Measurements from ENCODE around the gene MUC20. TPM values are rescaled to one million over a fixed set of nuclear protein-coding genes. Genes with fewer than 3 reads are reported as not detected.

The MUC20 gene
- total RNA-seq, 1 donor from 2014 or later = 0.21 TPM

GRCh38 chr3:195754141-195754540 lies 33.4 kb downstream of the MUC20 start:
- H3K9me3 Mint-ChIP-seq (ENCODE audit: unreplicated experiment) = no peaks in the 10 kb centered on the region
- no peak overlapping the region for H3K27ac Mint-ChIP-seq (ENCODE audit: unreplicated experiment)
- DNase-seq (ENCODE audit: low spot score) = no peak
- TF ChIP-seq, protein P1, sequence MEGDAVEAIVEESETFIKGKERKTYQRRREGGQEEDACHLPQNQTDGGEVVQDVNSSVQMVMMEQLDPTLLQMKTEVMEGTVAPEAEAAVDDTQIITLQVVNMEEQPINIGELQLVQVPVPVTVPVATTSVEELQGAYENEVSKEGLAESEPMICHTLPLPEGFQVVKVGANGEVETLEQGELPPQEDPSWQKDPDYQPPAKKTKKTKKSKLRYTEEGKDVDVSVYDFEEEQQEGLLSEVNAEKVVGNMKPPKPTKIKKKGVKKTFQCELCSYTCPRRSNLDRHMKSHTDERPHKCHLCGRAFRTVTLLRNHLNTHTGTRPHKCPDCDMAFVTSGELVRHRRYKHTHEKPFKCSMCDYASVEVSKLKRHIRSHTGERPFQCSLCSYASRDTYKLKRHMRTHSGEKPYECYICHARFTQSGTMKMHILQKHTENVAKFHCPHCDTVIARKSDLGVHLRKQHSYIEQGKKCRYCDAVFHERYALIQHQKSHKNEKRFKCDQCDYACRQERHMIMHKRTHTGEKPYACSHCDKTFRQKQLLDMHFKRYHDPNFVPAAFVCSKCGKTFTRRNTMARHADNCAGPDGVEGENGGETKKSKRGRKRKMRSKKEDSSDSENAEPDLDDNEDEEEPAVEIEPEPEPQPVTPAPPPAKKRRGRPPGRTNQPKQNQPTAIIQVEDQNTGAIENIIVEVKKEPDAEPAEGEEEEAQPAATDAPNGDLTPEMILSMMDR (IDR thresholded peaks at IDR 0.05; ENCODE audit: unreplicated experiment) = no peak
- H3K4me3 Mint-ChIP-seq (ENCODE audit: unreplicated experiment) = no peak overlapping the region
- peaks cover 10% of the 10 kb centered on the region for H3K27me3 Mint-ChIP-seq (ENCODE audit: unreplicated experiment)
- H3K36me3 Mint-ChIP-seq (ENCODE audit: low read depth, unreplicated experiment) = no peaks in the 10 kb centered on the region
- no peaks in the 10 kb centered on the region for H3K4me1 Mint-ChIP-seq (ENCODE audit: unreplicated experiment)

DNA sequence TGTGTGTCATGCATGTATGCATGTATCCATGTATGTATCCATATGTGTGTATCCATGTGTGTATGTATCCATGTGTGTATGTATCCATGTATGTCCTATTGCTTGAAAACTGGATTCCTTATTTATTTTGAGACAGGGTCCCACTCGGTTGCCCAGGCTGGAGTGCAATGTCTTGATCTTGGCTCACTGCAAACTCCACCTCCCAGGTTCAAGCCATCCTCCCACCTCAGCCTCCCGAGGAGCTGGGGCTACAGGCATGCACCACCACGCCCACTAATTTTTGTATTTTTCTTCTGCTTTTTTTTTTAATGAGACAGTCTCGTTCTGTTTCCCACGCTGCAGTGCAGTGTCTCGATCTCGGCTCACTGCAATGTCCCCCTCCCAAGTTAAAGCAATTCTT lies 34.1 kb downstream of the MUC20 start:
- no peak for DNase-seq (ENCODE audit: low spot score)
- TF ChIP-seq, protein P1 (IDR thresholded peaks at IDR 0.05; ENCODE audit: unreplicated experiment) = no peak
- Mint-ChIP-seq H3K36me3 (ENCODE audit: low read depth, unreplicated experiment) (no peaks in the 10 kb centered on the region), H3K27me3 (ENCODE audit: unreplicated experiment) (peaks cover 13% of the 10 kb centered on the region), H3K4me1 (ENCODE audit: unreplicated experiment) (no peaks in the 10 kb centered on the region), H3K9me3 (ENCODE audit: unreplicated experiment) (no peaks in the 10 kb centered on the region), H3K27ac (ENCODE audit: unreplicated experiment) (no peak overlapping the region), H3K4me3 (ENCODE audit: unreplicated experiment) (no peak overlapping the region)

DNA sequence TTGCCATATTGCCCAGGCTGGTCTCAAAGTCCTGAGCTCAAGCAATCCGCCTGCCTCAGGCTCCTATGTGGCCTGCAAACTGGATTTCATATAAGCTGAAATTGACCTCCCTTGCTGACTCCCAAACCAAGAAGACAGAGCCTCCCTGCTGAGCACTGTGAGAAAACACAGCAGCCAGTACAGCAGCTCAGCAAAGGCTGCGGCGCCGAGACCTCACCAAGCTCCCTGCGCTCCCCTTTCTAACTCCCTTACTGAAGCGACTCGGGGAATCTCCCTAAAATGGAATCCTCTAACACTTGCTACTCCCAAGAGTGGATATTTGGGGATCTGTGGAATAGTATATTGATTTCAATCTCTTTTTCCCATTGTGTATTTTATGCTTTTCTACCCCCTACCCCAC lies 34.6 kb downstream of the MUC20 start:
- Mint-ChIP-seq H3K9me3 (ENCODE audit: unreplicated experiment) (no peaks in the 10 kb centered on the region), H3K27ac (ENCODE audit: unreplicated experiment) (no peak overlapping the region), H3K4me3 (ENCODE audit: unreplicated experiment) (no peak overlapping the region), H3K27me3 (ENCODE audit: unreplicated experiment) (peaks cover 18% of the 10 kb centered on the region), H3K4me1 (ENCODE audit: unreplicated experiment) (no peaks in the 10 kb centered on the region), H3K36me3 (ENCODE audit: low read depth, unreplicated experiment) (no peaks in the 10 kb centered on the region)
- no peak for DNase-seq (ENCODE audit: low spot score)
- TF ChIP-seq, protein P1 (IDR thresholded peaks at IDR 0.05; ENCODE audit: unreplicated experiment) = no peak

DNA sequence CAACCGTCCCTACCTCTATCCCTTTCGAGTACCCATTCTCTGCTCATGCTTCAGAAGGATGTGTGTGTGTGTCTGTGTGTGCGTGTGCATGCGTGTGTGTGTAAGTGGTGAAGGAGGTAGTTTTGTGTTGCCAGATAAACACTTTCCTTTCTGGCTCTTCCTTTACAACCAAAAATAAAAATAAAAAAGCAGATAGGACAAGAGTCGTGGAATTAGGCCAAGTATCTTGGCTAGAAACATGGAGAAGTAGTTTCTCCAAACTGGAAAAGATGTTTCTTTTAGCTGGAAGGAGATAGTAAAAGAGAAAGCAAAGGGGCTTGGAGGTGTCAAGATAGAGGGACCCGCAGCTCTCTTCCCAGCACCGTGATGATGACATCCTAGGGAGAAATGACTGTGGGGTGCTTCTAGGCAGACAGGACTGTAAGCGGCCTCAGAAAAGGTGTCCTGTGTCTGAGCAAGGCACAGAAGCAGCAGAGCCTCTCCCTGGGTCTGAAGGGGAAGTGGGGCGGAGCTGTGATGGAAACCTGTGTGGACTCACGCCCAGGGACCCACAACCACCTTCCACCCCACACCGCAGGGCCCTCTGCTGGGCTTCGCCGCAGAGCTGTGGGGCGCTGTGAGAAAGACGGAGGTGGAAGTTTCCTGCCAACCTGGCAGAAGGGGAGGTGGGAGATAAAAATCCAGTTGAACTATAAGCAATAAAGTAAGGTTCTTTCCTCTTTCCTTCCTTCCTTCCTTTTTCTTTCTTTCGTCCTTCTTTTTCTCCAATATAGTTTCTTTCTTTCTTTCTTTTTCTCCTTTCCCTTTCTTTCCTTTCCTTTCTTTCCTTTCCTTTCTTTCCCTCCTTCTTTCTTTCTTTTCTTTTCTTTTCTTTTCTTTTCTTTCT lies 35.3 kb downstream of the MUC20 start:
- TF ChIP-seq, protein P1 (IDR thresholded peaks at IDR 0.05; ENCODE audit: unreplicated experiment) = no peak
- H3K27me3 Mint-ChIP-seq (ENCODE audit: unreplicated experiment) = peaks cover 21% of the 10 kb centered on the region
- no peaks in the 10 kb centered on the region for H3K36me3 Mint-ChIP-seq (ENCODE audit: low read depth, unreplicated experiment)
- no peak for DNase-seq (ENCODE audit: low spot score)
- no peak overlapping the region for H3K4me3 Mint-ChIP-seq (ENCODE audit: unreplicated experiment)
- H3K4me1 Mint-ChIP-seq (ENCODE audit: unreplicated experiment) = no peaks in the 10 kb centered on the region
- H3K9me3 Mint-ChIP-seq (ENCODE audit: unreplicated experiment) = no peaks in the 10 kb centered on the region
- no peak overlapping the region for H3K27ac Mint-ChIP-seq (ENCODE audit: unreplicated experiment)

DNA sequence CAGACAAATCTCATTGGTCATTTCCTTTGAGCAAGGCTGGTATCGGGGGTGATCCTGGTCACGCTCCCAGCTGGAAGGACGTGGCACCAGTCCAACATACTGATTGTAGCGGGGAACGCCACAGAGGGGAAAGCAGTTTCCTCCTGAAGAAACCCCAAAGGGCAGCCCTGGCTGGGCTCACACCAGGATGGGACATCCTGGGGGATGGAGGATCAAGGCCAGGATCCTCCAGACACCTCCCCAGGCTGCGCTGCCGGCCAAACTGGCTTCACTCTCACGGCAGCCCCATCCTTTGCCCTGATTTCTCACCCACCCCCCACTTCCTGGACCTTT lies 36.6 kb downstream of the MUC20 start:
- TF ChIP-seq, protein P1 (IDR thresholded peaks at IDR 0.05; ENCODE audit: unreplicated experiment) = no peak
- Mint-ChIP-seq H3K27ac (ENCODE audit: unreplicated experiment) (no peak overlapping the region), H3K4me1 (ENCODE audit: unreplicated experiment) (no peaks in the 10 kb centered on the region), H3K9me3 (ENCODE audit: unreplicated experiment) (no peaks in the 10 kb centered on the region), H3K36me3 (ENCODE audit: low read depth, unreplicated experiment) (no peaks in the 10 kb centered on the region), H3K27me3 (ENCODE audit: unreplicated experiment) (peaks cover 21% of the 10 kb centered on the region), H3K4me3 (ENCODE audit: unreplicated experiment) (no peak overlapping the region)
- no peak for DNase-seq (ENCODE audit: low spot score)

Measured in endothelial cell (in vitro differentiated cells).